GM12878 (cell line): ENCODE results near the gene INO80.

Source experiments
- NRF1 ChIP-seq: conservative IDR thresholded peaks from 2 replicates; pipeline ENCODE4 v1.6.1; 2011; ENCODE audit warnings: mild to moderate bottlenecking, low read depth, low read length, improper control_type of control experiment
- TAF1 ChIP-seq: IDR thresholded peaks from 2 replicates; pipeline ENCODE4 v1.6.1; 2011; ENCODE audit warnings: mild to moderate bottlenecking, low read depth, low read length, borderline replicate concordance
- ZNF274 ChIP-seq: IDR thresholded peaks from one replicate; pipeline ENCODE4 v1.8.0; 2011; ENCODE audit not compliant: insufficient read length, insufficient read depth
- TF ChIP-seq, protein P1 (sequence below), 3 experiments: IDR thresholded peaks in 2 of 3; conservative IDR thresholded peaks in 1 of 3; 2 replicates each; pipeline ENCODE4 v1.5.1; 2011; ENCODE audit warnings: low read depth in 3 of 3, low read length in 3 of 3, mild to moderate bottlenecking in 3 of 3, control low read depth in 2 of 3, moderate library complexity in 2 of 3, inconsistent platforms in 1 of 3, mixed read lengths in 1 of 3; ENCODE audit not compliant: control insufficient read depth in 2 of 3, insufficient read depth in 1 of 3; ENCODE audit errors: extremely low read depth in 1 of 3

DNA sequence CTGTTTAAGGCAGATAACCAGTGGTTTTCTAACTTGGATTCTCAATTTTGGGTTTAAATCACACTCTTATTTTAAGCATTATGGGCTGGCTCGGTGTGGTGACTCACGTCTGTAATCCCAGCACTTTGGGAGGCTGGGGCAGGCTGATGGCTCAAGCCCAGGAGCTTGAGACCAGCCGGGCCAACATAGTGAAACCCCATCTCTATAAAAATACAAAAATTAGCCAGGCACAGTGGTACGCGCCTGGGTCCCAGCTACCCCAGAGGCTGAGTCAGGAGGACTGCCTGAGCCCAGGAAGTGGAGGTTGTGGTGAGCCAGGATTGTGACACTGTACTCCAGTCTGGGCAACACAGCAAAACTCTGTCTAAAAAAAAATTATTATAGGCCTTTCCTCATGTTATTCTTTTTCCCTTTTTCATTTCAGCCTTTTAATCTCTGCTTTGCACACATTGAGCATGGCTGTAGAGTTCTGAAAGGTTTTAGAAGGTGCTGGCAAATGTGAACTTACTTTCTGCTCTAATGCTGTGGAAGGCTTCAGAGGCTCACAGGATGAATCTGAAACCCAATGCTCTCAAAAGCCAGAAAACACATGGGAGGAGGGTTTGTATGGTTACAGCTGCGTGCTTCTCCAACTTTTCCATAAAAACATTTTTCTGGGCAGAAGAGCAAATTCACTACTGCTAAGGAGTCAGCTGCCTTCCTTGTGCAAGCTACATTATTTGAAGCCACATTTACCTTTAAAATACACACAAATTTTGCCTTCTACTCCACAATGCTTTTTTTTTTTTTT, 130.3 kb downstream of the INO80 start:
- TF ChIP-seq ZNF274 (no peak), NRF1 (no peak), TAF1 (no peak)
- TF ChIP-seq, protein P1, sequence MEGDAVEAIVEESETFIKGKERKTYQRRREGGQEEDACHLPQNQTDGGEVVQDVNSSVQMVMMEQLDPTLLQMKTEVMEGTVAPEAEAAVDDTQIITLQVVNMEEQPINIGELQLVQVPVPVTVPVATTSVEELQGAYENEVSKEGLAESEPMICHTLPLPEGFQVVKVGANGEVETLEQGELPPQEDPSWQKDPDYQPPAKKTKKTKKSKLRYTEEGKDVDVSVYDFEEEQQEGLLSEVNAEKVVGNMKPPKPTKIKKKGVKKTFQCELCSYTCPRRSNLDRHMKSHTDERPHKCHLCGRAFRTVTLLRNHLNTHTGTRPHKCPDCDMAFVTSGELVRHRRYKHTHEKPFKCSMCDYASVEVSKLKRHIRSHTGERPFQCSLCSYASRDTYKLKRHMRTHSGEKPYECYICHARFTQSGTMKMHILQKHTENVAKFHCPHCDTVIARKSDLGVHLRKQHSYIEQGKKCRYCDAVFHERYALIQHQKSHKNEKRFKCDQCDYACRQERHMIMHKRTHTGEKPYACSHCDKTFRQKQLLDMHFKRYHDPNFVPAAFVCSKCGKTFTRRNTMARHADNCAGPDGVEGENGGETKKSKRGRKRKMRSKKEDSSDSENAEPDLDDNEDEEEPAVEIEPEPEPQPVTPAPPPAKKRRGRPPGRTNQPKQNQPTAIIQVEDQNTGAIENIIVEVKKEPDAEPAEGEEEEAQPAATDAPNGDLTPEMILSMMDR (IDR thresholded peaks at IDR 0.05 in 2 of 3, conservative IDR thresholded peaks at IDR 0.05 in 1 of 3; ENCODE audit: control insufficient read depth in 2 of 3, extremely low read depth in 1 of 3, insufficient read depth in 1 of 3, low read depth in 3 of 3, low read length in 3 of 3): no peak
